ENCODE data around the gene EPB41L2.

DNA sequence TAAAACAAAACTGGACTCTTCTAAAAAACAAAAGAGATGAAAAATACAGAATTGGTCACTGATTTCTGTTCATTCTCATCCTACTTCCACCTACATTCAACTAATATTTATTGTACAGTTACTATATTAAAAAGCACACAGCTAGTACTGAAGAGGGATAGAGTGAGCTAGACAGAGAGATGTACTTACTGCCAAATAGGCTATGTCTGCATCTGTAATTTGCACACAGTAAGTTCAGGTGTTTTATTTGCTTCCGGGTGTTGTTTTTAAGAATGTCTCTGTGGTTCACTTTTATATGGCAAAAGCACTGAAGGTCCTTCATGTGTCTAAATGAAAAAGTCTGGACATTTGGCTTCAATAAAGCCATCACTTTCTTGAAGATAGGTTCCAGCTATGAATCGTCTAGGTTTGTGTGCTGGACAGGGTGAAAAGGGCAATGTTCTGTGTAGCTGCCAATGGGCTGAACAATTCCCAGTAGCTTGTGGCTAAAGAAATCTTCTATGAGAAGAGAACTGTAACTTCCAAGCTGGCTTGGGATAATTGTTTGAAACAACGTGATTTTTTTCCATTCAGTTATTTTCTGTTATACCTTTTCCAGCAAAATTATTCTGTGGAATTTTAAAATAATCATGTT, 47.3 kb downstream of the EPB41L2 start:
- TF ChIP-seq, protein P1, sequence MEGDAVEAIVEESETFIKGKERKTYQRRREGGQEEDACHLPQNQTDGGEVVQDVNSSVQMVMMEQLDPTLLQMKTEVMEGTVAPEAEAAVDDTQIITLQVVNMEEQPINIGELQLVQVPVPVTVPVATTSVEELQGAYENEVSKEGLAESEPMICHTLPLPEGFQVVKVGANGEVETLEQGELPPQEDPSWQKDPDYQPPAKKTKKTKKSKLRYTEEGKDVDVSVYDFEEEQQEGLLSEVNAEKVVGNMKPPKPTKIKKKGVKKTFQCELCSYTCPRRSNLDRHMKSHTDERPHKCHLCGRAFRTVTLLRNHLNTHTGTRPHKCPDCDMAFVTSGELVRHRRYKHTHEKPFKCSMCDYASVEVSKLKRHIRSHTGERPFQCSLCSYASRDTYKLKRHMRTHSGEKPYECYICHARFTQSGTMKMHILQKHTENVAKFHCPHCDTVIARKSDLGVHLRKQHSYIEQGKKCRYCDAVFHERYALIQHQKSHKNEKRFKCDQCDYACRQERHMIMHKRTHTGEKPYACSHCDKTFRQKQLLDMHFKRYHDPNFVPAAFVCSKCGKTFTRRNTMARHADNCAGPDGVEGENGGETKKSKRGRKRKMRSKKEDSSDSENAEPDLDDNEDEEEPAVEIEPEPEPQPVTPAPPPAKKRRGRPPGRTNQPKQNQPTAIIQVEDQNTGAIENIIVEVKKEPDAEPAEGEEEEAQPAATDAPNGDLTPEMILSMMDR (IDR thresholded peaks at IDR 0.05), result no peak
- TF ChIP-seq POLR2A (IDR thresholded peaks at IDR 0.05), result no peak

Measured in body of pancreas (tissue), 4 donors.